A549 (cell line): ENCODE measurements around the gene CTNS.

Experiments used
- CEBPB ChIP-seq, 2 experiments: fragments of >200 bp in 1 of 2; sonication (Bioruptor Twin) in 1 of 2; formaldehyde crosslinking in 1 of 2; IDR thresholded peaks; 2 replicates each; pipeline ENCODE4 v1.6.1; 2012 to 2016
- CTCF ChIP-seq: fragments of >200 bp; sonication (Bioruptor Twin); formaldehyde crosslinking; IDR thresholded peaks from 3 replicates; pipeline ENCODE4 v1.5.1; 2016
- JUN ChIP-seq, 2 experiments: fragments of >200 bp; sonication (Bioruptor Twin); formaldehyde crosslinking; IDR thresholded peaks; 2 replicates in 1 of 2; 3 replicates in 1 of 2; pipeline ENCODE4 v1.6.1; 2016 to 2017
- POLR2A ChIP-seq: IDR thresholded peaks from 2 replicates; pipeline ENCODE4 v1.6.1; 2012; ENCODE audit warnings: mild to moderate bottlenecking, low read length
- SREBF2 ChIP-seq: fragments of 450-650 bp; IDR thresholded peaks from 2 replicates; pipeline ENCODE4 v1.6.1; 2014; ENCODE audit warnings: mild to moderate bottlenecking, moderate library complexity

GRCh38 chr17:3639981-3640596 lies 3.5 kb downstream of the CTNS start:
- TF ChIP-seq CEBPB (IDR thresholded peaks at IDR 0.05) (no peak), CTCF (no peak), JUN (IDR thresholded peaks at IDR 0.05) (no peak), POLR2A (no peak), SREBF2 (no peak)
